Measurements from ENCODE around the gene ECM2.
"Not testable (repeated sequence)": the region's sequence is repeated elsewhere in the genome, so short reads cannot be mapped to it uniquely, and the experiment has no call there.

Gene ECM2

GRCh38 chr9:92535940-92536850 lies at the start of gene ECM2:
TSS of gene ECM2 (minus strand) at chr9:92535990. CDS start at chr9:92522866, 13,124 bp downstream.
- Histone ChIP-seq H3K27ac (ENCODE audit: low read depth, low read length) (no peak within 1 kb of the TSS), H3K27me3 (ENCODE audit: control insufficient read depth, insufficient read depth, low read length) (no peaks in the 10 kb centered on the region), H3K9ac (ENCODE audit: low read depth, low read length) (no peak within 1 kb of the TSS), H3K4me1 (ENCODE audit: control insufficient read depth, insufficient read depth, low read length) (peaks cover 9% of the 10 kb centered on the region; the same call in 1 of the 2 replicates), H3K36me3 (ENCODE audit: control insufficient read depth, insufficient read depth, low read length) (no peaks in the 10 kb centered on the region), H3K9me3 (ENCODE audit: control insufficient read depth, insufficient read depth, low read length) (no peaks in the 10 kb centered on the region), H3K4me3 (ENCODE audit: low read depth, low read length) (no peak within 1 kb of the TSS)

- no peaks in the 10 kb centered on the region for H3K36me3 ChIP-seq (ENCODE audit: control insufficient read depth, insufficient read depth, low read length)
- H3K4me3 ChIP-seq (ENCODE audit: low read depth, low read length), result no peak overlapping the region
- no peaks in the 10 kb centered on the region for H3K9me3 ChIP-seq (ENCODE audit: control insufficient read depth, insufficient read depth, low read length)
- H3K27me3 ChIP-seq (ENCODE audit: control insufficient read depth, insufficient read depth, low read length), result no peaks in the 10 kb centered on the region
- no peak overlapping the region for H3K27ac ChIP-seq (ENCODE audit: low read depth, low read length)
- H3K9ac ChIP-seq (ENCODE audit: low read depth, low read length), result no peak overlapping the region
- no peaks in the 10 kb centered on the region for H3K4me1 ChIP-seq (ENCODE audit: control insufficient read depth, insufficient read depth, low read length)
Measured at GRCh38 chr9:92576175-92576574, 40.4 kb upstream of the ECM2 start.

- not testable (repeated sequence) for H3K27ac ChIP-seq (ENCODE audit: low read depth, low read length); H3K27me3 ChIP-seq (ENCODE audit: control insufficient read depth, insufficient read depth, low read length); H3K4me1 ChIP-seq (ENCODE audit: control insufficient read depth, insufficient read depth, low read length); H3K9me3 ChIP-seq (ENCODE audit: control insufficient read depth, insufficient read depth, low read length); H3K36me3 ChIP-seq (ENCODE audit: control insufficient read depth, insufficient read depth, low read length); H3K9ac ChIP-seq (ENCODE audit: low read depth, low read length); H3K4me3 ChIP-seq (ENCODE audit: low read depth, low read length)
Measured at GRCh38 chr9:92573612-92574011, 37.8 kb upstream of the ECM2 start.

GRCh38 chr9:92571871-92572270 lies 36.1 kb upstream of the ECM2 start:
- not testable (repeated sequence) for H3K4me3 ChIP-seq (ENCODE audit: low read depth, low read length); H3K27ac ChIP-seq (ENCODE audit: low read depth, low read length); H3K4me1 ChIP-seq (ENCODE audit: control insufficient read depth, insufficient read depth, low read length); H3K36me3 ChIP-seq (ENCODE audit: control insufficient read depth, insufficient read depth, low read length); H3K27me3 ChIP-seq (ENCODE audit: control insufficient read depth, insufficient read depth, low read length); H3K9me3 ChIP-seq (ENCODE audit: control insufficient read depth, insufficient read depth, low read length); H3K9ac ChIP-seq (ENCODE audit: low read depth, low read length)

- Histone ChIP-seq H3K36me3 (ENCODE audit: control insufficient read depth, insufficient read depth, low read length) (no peaks in the 10 kb centered on the region), H3K9ac (ENCODE audit: low read depth, low read length) (no peak overlapping the region)
Measured at GRCh38 chr9:92564982-92565381, 29.2 kb upstream of the ECM2 start.

GRCh38 chr9:92564504-92564903 lies 28.7 kb upstream of the ECM2 start:
- H3K9me3 ChIP-seq (ENCODE audit: control insufficient read depth, insufficient read depth, low read length), result no peaks in the 10 kb centered on the region
- no peaks in the 10 kb centered on the region for H3K27me3 ChIP-seq (ENCODE audit: control insufficient read depth, insufficient read depth, low read length)
- no peaks in the 10 kb centered on the region for H3K4me1 ChIP-seq (ENCODE audit: control insufficient read depth, insufficient read depth, low read length)
- H3K4me3 ChIP-seq (ENCODE audit: low read depth, low read length), result no peak overlapping the region
- no peak overlapping the region for H3K27ac ChIP-seq (ENCODE audit: low read depth, low read length)
- H3K36me3 ChIP-seq (ENCODE audit: control insufficient read depth, insufficient read depth, low read length), result no peaks in the 10 kb centered on the region
- H3K9ac ChIP-seq (ENCODE audit: low read depth, low read length), result no peak overlapping the region

More at GRCh38 chr9:92564982-92565381, 29.2 kb upstream of the ECM2 start:
- Histone ChIP-seq H3K4me3 (ENCODE audit: low read depth, low read length) (no peak overlapping the region), H3K9me3 (ENCODE audit: control insufficient read depth, insufficient read depth, low read length) (no peaks in the 10 kb centered on the region), H3K4me1 (ENCODE audit: control insufficient read depth, insufficient read depth, low read length) (no peaks in the 10 kb centered on the region), H3K27me3 (ENCODE audit: control insufficient read depth, insufficient read depth, low read length) (no peaks in the 10 kb centered on the region), H3K27ac (ENCODE audit: low read depth, low read length) (no peak overlapping the region)

GRCh38 chr9:92563116-92564100 lies 27.6 kb upstream of the ECM2 start:
- Histone ChIP-seq H3K27ac (ENCODE audit: low read depth, low read length) (no peak overlapping the region), H3K36me3 (ENCODE audit: control insufficient read depth, insufficient read depth, low read length) (no peaks in the 10 kb centered on the region), H3K9ac (ENCODE audit: low read depth, low read length) (no peak overlapping the region), H3K9me3 (ENCODE audit: control insufficient read depth, insufficient read depth, low read length) (no peaks in the 10 kb centered on the region), H3K4me1 (ENCODE audit: control insufficient read depth, insufficient read depth, low read length) (0 out of 2 replicates have a peak, but pooled peaks cover 2% of the 10 kb centered on the region), H3K27me3 (ENCODE audit: control insufficient read depth, insufficient read depth, low read length) (no peaks in the 10 kb centered on the region), H3K4me3 (ENCODE audit: low read depth, low read length) (no peak overlapping the region)

- H3K4me1 ChIP-seq (ENCODE audit: control insufficient read depth, insufficient read depth, low read length), result 0 out of 2 replicates have a peak, but pooled peaks cover 3% of the 10 kb centered on the region
- H3K36me3 ChIP-seq (ENCODE audit: control insufficient read depth, insufficient read depth, low read length), result no peaks in the 10 kb centered on the region
- H3K9ac ChIP-seq (ENCODE audit: low read depth, low read length), result no peak overlapping the region
- H3K27ac ChIP-seq (ENCODE audit: low read depth, low read length), result no peak overlapping the region
- no peaks in the 10 kb centered on the region for H3K9me3 ChIP-seq (ENCODE audit: control insufficient read depth, insufficient read depth, low read length)
- H3K27me3 ChIP-seq (ENCODE audit: control insufficient read depth, insufficient read depth, low read length), result no peaks in the 10 kb centered on the region
- H3K4me3 ChIP-seq (ENCODE audit: low read depth, low read length), result no peak overlapping the region
Measured at GRCh38 chr9:92562461-92562967, 26.7 kb upstream of the ECM2 start.

- Histone ChIP-seq H3K27me3 (ENCODE audit: control insufficient read depth, insufficient read depth, low read length) (no peaks in the 10 kb centered on the region), H3K27ac (ENCODE audit: low read depth, low read length) (no peak overlapping the region), H3K9me3 (ENCODE audit: control insufficient read depth, insufficient read depth, low read length) (no peaks in the 10 kb centered on the region), H3K36me3 (ENCODE audit: control insufficient read depth, insufficient read depth, low read length) (no peaks in the 10 kb centered on the region), H3K9ac (ENCODE audit: low read depth, low read length) (no peak overlapping the region), H3K4me3 (ENCODE audit: low read depth, low read length) (no peak overlapping the region), H3K4me1 (ENCODE audit: control insufficient read depth, insufficient read depth, low read length) (0 out of 2 replicates have a peak, but pooled peaks cover 3% of the 10 kb centered on the region)
Measured at GRCh38 chr9:92561374-92562330, 25.9 kb upstream of the ECM2 start.

Measured in HUES48 (cell line).